K562 (cell line): ENCODE results near the gene UNC5C. TPM values are rescaled to one million over a fixed set of nuclear protein-coding genes. Genes with fewer than 3 reads are reported as not detected.

Experiments used
- ATAC-seq: fragments of 200-7000 bp; cut with Tn5 transposase; 3 replicates; pipeline ENCODE4 v1.9.1; 2020; ENCODE audit warnings: moderate library complexity
- BruUV-seq: library from RNA; stranded (reverse); fragments of 400-500 nt; replicated peaks from 2 replicates; lab custom pipeline; 2021; lab: Mats Ljungman, UMichigan
- CTCF ChIA-PET: fragments of 300-600 bp; formaldehyde crosslinking; extraction: SDS; loops from one replicate; lab custom pipeline; 2021; ENCODE audit warnings: low intra/inter-chr PET ratio; lab: Yijun Ruan, JAX
- POLR2A ChIA-PET: fragments of 300-600, 350-650 bp; sonication (Branson Sonifier 250); formaldehyde crosslinking; extraction: SDS; loops from one replicate; lab custom pipeline; 2021; ENCODE audit warnings: antibody characterized with exemption, inconsistent platforms; lab: Yijun Ruan, JAX
- DNase-seq, 4 experiments: peaks; one replicate each; pipeline versions ENCODE4 v3.0.0 to v3.0.0-alpha.2; 2011 to 2018; ENCODE audit warnings: low spot score in 3 of 4, mixed read lengths in 3 of 4; ENCODE audit errors: extremely low read depth in 1 of 4
- FAIRE-seq: peaks from 2 replicates; lab custom pipeline; 2011; peaks lifted over from hg19 to GRCh38; lab: Jason Lieb, UNC
- H2AFZ ChIP-seq: 2 replicates; pipeline ENCODE4 v1.6.0; 2011; ENCODE audit warnings: low read depth, low read length, control low read depth, inconsistent platforms
- H3K27ac ChIP-seq: fragments of 200-600 bp; 3 replicates; pipeline ENCODE4 v1.8.0; 2011; ENCODE audit warnings: low read depth, mild to moderate bottlenecking, control low read depth, inconsistent platforms, low read length, moderate library complexity, mixed read lengths; ENCODE audit errors: extremely low read depth
- H3K27me3 ChIP-seq, 2 experiments: fragments of 300-600 bp in 1 of 2; 2 replicates in 1 of 2; 3 replicates in 1 of 2; pipeline versions ENCODE4 v1.6.0 to v1.8.0; 2011; ENCODE audit warnings: inconsistent platforms in 2 of 2, low read length in 2 of 2, mild to moderate bottlenecking in 1 of 2, mixed read lengths in 1 of 2, moderate library complexity in 1 of 2; ENCODE audit not compliant: control insufficient read depth in 2 of 2, insufficient read depth in 2 of 2
- H3K36me3 ChIP-seq: fragments of 300-600 bp; 3 replicates; pipeline ENCODE4 v1.8.0; 2011; ENCODE audit warnings: mild to moderate bottlenecking, low read length, inconsistent platforms; ENCODE audit not compliant: control insufficient read depth, insufficient read depth
- H3K4me1 ChIP-seq, 2 experiments: fragments of 200-600 bp in 1 of 2; replicated peaks in 1 of 2; 2 replicates in 1 of 2; 3 replicates in 1 of 2; pipeline versions ENCODE4 v1.5.1 to v1.8.0; 2011; ENCODE audit warnings: inconsistent platforms in 2 of 2, low read length in 2 of 2, mild to moderate bottlenecking in 1 of 2, mixed read lengths in 1 of 2, moderate library complexity in 1 of 2; ENCODE audit not compliant: control insufficient read depth in 2 of 2, insufficient read depth in 2 of 2
- H3K4me2 ChIP-seq: 2 replicates; pipeline ENCODE4 v1.6.1; 2011; ENCODE audit warnings: low read length, control low read depth, inconsistent platforms, mixed read lengths; ENCODE audit not compliant: insufficient read depth
- H3K4me3 ChIP-seq: fragments of 200-600 bp; sonication (generic), shearing (Covaris generic); 2 replicates; pipeline ENCODE4 v1.5.1; 2016; ENCODE audit warnings: control low read depth, inconsistent platforms
- H3K79me2 ChIP-seq: fragments of 200-600 bp; 3 replicates; pipeline ENCODE4 v1.8.0; 2011; ENCODE audit warnings: low read length, inconsistent platforms; ENCODE audit not compliant: control insufficient read depth, insufficient read depth
- H3K9ac ChIP-seq, 2 experiments: 2 replicates each; pipeline versions ENCODE4 v1.6.0 to v1.6.1; 2011; ENCODE audit warnings: low read depth in 2 of 2, low read length in 2 of 2, control low read depth in 1 of 2, inconsistent platforms in 1 of 2, mild to moderate bottlenecking in 1 of 2, mixed read lengths in 1 of 2; ENCODE audit not compliant: insufficient read depth in 1 of 2
- H3K9me1 ChIP-seq: one replicate; pipeline ENCODE4 v1.6.0; 2011; ENCODE audit warnings: inconsistent platforms, mild to moderate bottlenecking, low read length, moderate library complexity; ENCODE audit not compliant: control insufficient read depth, insufficient read depth
- H3K9me3 ChIP-seq: replicated peaks from 2 replicates; pipeline ENCODE4 v1.5.1; 2011; ENCODE audit warnings: low read depth, low read length, inconsistent platforms; ENCODE audit not compliant: control insufficient read depth, insufficient read depth
- H4K20me1 ChIP-seq: replicated peaks from 2 replicates; pipeline ENCODE4 v1.6.1; 2011; ENCODE audit warnings: low read length, inconsistent platforms, mixed read lengths; ENCODE audit not compliant: control insufficient read depth, insufficient read depth
- CBFA2T2 ChIP-seq: fragments of 450-650 bp; conservative IDR thresholded peaks from 2 replicates; pipeline ENCODE4 v1.6.1; 2017; ENCODE audit warnings: mild to moderate bottlenecking
- CEBPB ChIP-seq: fragments of 450-650 bp; IDR thresholded peaks from 2 replicates; pipeline ENCODE4 v1.6.1; 2016; ENCODE audit warnings: missing genetic modification characterization, missing compliant biosample characterization
- HDAC8 ChIP-seq: fragments of 450-650 bp; IDR thresholded peaks from 2 replicates; pipeline ENCODE4 v1.6.1; 2016; ENCODE audit warnings: mild to moderate bottlenecking, missing genetic modification characterization, moderate library complexity, missing compliant biosample characterization
- HNRNPUL1 ChIP-seq: fragments of 200-400 bp; formaldehyde crosslinking; IDR thresholded peaks from 2 replicates; pipeline ENCODE4 v1.6.1; 2017; ENCODE audit warnings: low read length
- JUNB ChIP-seq: fragments of 450-650 bp; formaldehyde crosslinking; conservative IDR thresholded peaks from 2 replicates; pipeline ENCODE4 v1.4.0; 2020; ENCODE audit warnings: mild to moderate bottlenecking
- MAFG ChIP-seq: fragments of 450-650 bp; conservative IDR thresholded peaks from 2 replicates; pipeline ENCODE4 v1.6.1; 2016; ENCODE audit warnings: missing genetic modification characterization, missing compliant biosample characterization
- POLR2A ChIP-seq: fragments of 450-650 bp; conservative IDR thresholded peaks from 2 replicates; pipeline ENCODE4 v1.6.1; 2016
- SMARCC2 ChIP-seq: fragments of 450-650 bp; IDR thresholded peaks from 2 replicates; pipeline ENCODE4 v1.6.1; 2017; ENCODE audit warnings: antibody characterized with exemption, moderate library complexity, mild to moderate bottlenecking, low read depth
- ZBTB7A ChIP-seq: IDR thresholded peaks from 2 replicates; pipeline ENCODE4 v1.6.1; 2011; ENCODE audit warnings: low read depth, mild to moderate bottlenecking, low read length, moderate library complexity, borderline replicate concordance; ENCODE audit not compliant: control insufficient read depth
- ZNF584 ChIP-seq: fragments of 200-800 bp; sonication (Bioruptor generic); IDR thresholded peaks from 2 replicates; pipeline ENCODE4 v1.6.1; 2016; ENCODE audit warnings: low read depth, mild to moderate bottlenecking, missing genetic modification characterization, missing compliant biosample characterization
- WGBS: fragments of 100-300 bp; shearing (Covaris generic); methylation state at CpG from one replicate; pipeline ENCODE4 v1.1.6; 2016; ENCODE audit warnings: low coverage, mixed read lengths; ENCODE audit not compliant: insufficient coverage; ENCODE audit errors: missing lambda C conversion rate; 5-methylcytosine and 5-hydroxymethylcytosine counted together
- in situ Hi-C: fragments of 300-500 bp; cut with MboI; formaldehyde crosslinking; loops from 4 replicates; pipeline ENCODE4 v1.15.0; 2018; ENCODE audit warnings: inconsistent platforms, mixed read lengths
- intact Hi-C: fragments of 100-400 bp; cut with micrococcal nuclease; formaldehyde crosslinking; loops from 2 replicates; pipeline ENCODE4 v1.14.2; 2022
- polyA plus RNA-seq, 8 experiments: library from polyadenylated mRNA; depleted of rRNA in 4 of 8; stranded (reverse) in 5 of 8; unstranded in 3 of 8; fragments of >200 nt; fragmentation: Nextera tagmentation in 2 of 8; fragmentation: Illumina TruSeq in 1 of 8; extraction: Ambion mirVana in 2 of 8; extraction: Trizol in 1 of 8; gene quantifications; 2 replicates each; pipeline versions ENCODE4 v1.2.1 to v1.2.3, GENCODE V29; 2011 to 2014; ENCODE audit warnings: inconsistent platforms in 1 of 8, missing spikeins in 1 of 8
- total RNA-seq, 7 experiments: library from RNA; depleted of rRNA in 6 of 7; stranded (reverse); fragments of >200 nt in 6 of 7; fragmentation: Illumina TruSeq in 2 of 7; extraction: Trizol in 2 of 7; gene quantifications; 2 replicates each; pipeline versions ENCODE4 v1.2.1 to v1.2.3, GENCODE V29; 2011 to 2021; ENCODE audit warnings: low replicate concordance in 1 of 7
- TF ChIP-seq, protein P1 (sequence below): sonication (generic); formaldehyde crosslinking; IDR thresholded peaks from 2 replicates; pipeline ENCODE4 v1.8.0; 2022; ENCODE audit warnings: mild to moderate bottlenecking, missing genetic modification reagents

The UNC5C gene
- total and polyA plus RNA-seq, 9 of the 15 experiments (the other 6 are each of a cell fraction or from before 2014, with no cell fraction given), result under 0.01 to 0.10 (median 0.03) TPM; not detected in 1

DNA sequence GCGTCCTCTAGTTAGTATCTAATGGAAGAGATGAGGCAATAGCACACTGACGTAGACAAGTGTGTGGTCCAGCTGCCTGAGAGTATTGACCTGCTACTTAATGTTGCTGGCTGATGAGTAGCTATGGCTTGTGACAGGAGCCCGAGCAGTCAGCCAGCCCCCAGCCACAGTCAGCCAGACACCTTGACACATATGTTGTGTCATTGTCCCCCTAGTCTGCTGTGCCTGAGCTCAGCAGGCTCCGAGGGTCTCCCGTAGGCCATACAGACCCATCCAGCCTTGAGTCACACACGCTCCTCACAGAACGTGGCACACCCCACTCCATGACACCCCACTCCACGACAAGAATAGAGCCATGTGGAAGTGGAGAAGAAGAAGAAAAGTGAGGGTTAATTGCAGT is 362.1 kb downstream of the UNC5C start:
- 15% methylated on average over 8 of the region's 8 CpGs for WGBS
- ChIA-PET POLR2A (interaction anchor here (0.6 kb wide), 1 partner anchor 20 kb away, joined by 3 read pairs; no protein-coding TSS in a partner anchor), CTCF (no interaction called here)
- H4K20me1 ChIP-seq, result no peaks in the 10 kb centered on the region
- DNase-seq (no peak), ATAC-seq (no peak), FAIRE-seq (no peak)
- no peak overlapping the region for H3K4me3 ChIP-seq
- no peaks in the 10 kb centered on the region for H3K27me3 ChIP-seq
- no peaks in the 10 kb centered on the region for H3K36me3 ChIP-seq
- H3K9me3 ChIP-seq, result no peaks in the 10 kb centered on the region
- intact Hi-C loops (no loop called here), in situ Hi-C loops (no loop called here)
- H3K79me2 ChIP-seq, result no peaks in the 10 kb centered on the region
- BruUV-seq, result no TSS peak
- 0 out of 4 replicates have a peak overlapping the region, but pooled peaks of 1 of the 2 experiments have one; percentile 19 for H3K9ac ChIP-seq
- no peaks in the 10 kb centered on the region for H3K9me1 ChIP-seq
- H3K4me2 ChIP-seq, result no peak overlapping the region
- peak overlapping the region; percentile 61 for H2AFZ ChIP-seq
- no peak overlapping the region for H3K27ac ChIP-seq
- peaks cover 4 to 6% of the 10 kb centered on the region in 2 experiments; a peak in 3 of 5 replicates for H3K4me1 ChIP-seq
- no peak for TF ChIP-seq CBFA2T2
- TF ChIP-seq ZNF584, result no peak
- TF ChIP-seq CEBPB, result no peak
- TF ChIP-seq POLR2A, result no peak
- no peak for TF ChIP-seq JUNB (CRISPR knock-in tag)
- no peak for TF ChIP-seq ZBTB7A
- TF ChIP-seq, protein P1, sequence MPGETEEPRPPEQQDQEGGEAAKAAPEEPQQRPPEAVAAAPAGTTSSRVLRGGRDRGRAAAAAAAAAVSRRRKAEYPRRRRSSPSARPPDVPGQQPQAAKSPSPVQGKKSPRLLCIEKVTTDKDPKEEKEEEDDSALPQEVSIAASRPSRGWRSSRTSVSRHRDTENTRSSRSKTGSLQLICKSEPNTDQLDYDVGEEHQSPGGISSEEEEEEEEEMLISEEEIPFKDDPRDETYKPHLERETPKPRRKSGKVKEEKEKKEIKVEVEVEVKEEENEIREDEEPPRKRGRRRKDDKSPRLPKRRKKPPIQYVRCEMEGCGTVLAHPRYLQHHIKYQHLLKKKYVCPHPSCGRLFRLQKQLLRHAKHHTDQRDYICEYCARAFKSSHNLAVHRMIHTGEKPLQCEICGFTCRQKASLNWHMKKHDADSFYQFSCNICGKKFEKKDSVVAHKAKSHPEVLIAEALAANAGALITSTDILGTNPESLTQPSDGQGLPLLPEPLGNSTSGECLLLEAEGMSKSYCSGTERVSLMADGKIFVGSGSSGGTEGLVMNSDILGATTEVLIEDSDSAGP, result no peak
- no peak for TF ChIP-seq HNRNPUL1
- TF ChIP-seq MAFG (tag), result no peak
- no peak for TF ChIP-seq SMARCC2
- no peak for TF ChIP-seq HDAC8 (tag)
